MM.1S (cell line): Measurements from ENCODE around the gene NUDT1.

Experiments
- EZH2 ChIP-seq: fragments of 300-600 bp; sonication (generic); optimal IDR thresholded peaks from 2 replicates; pipeline ENCODE3; 2017; ENCODE audit warnings: low read depth, mild to moderate bottlenecking, antibody characterized with exemption, low read length, mixed read lengths
- EZH2phosphoT487 ChIP-seq: fragments of 300-600 bp; sonication (generic); IDR thresholded peaks from 2 replicates; pipeline ENCODE4 v1.6.1; 2018; ENCODE audit warnings: antibody characterized with exemption, low read length
- TF ChIP-seq, protein P1 (sequence below): fragments of 300-600 bp; sonication (generic); IDR thresholded peaks from 2 replicates; pipeline ENCODE4 v1.5.1; 2016; ENCODE audit warnings: antibody characterized with exemption, low read length, mixed read lengths

DNA sequence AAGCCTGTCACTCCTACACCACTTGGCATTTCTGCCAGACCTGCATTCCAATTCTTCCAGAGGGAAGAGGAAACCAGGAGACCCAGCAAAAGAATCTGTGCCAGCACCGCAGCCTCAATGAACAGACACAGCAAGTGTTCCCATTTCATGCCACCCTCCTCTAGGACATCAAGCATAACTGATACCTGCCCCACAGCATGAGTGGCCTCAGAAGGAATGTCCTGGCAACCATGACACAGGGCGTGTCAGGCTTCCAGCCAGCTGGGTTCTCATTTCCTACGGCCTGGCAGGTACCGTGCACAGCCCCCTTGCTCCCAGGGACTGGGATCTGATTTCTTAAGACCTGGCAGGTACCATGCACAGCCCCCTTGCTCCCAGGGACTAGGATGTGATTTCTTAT is 17.1 kb upstream of the NUDT1 start:
- TF ChIP-seq, protein P1, sequence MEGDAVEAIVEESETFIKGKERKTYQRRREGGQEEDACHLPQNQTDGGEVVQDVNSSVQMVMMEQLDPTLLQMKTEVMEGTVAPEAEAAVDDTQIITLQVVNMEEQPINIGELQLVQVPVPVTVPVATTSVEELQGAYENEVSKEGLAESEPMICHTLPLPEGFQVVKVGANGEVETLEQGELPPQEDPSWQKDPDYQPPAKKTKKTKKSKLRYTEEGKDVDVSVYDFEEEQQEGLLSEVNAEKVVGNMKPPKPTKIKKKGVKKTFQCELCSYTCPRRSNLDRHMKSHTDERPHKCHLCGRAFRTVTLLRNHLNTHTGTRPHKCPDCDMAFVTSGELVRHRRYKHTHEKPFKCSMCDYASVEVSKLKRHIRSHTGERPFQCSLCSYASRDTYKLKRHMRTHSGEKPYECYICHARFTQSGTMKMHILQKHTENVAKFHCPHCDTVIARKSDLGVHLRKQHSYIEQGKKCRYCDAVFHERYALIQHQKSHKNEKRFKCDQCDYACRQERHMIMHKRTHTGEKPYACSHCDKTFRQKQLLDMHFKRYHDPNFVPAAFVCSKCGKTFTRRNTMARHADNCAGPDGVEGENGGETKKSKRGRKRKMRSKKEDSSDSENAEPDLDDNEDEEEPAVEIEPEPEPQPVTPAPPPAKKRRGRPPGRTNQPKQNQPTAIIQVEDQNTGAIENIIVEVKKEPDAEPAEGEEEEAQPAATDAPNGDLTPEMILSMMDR = no peak
- TF ChIP-seq EZH2 (no peak), EZH2phosphoT487 (no peak)
